Fibroblast of skin of left quadriceps (primary cell): ENCODE results near the gene OR6B3.

Source experiments
- DNase-seq, 2 experiments: peaks; one replicate each; pipeline ENCODE4 v3.0.0-alpha.2; 2013; ENCODE audit warnings: low read depth in 2 of 2

Gene OR6B3

DNA sequence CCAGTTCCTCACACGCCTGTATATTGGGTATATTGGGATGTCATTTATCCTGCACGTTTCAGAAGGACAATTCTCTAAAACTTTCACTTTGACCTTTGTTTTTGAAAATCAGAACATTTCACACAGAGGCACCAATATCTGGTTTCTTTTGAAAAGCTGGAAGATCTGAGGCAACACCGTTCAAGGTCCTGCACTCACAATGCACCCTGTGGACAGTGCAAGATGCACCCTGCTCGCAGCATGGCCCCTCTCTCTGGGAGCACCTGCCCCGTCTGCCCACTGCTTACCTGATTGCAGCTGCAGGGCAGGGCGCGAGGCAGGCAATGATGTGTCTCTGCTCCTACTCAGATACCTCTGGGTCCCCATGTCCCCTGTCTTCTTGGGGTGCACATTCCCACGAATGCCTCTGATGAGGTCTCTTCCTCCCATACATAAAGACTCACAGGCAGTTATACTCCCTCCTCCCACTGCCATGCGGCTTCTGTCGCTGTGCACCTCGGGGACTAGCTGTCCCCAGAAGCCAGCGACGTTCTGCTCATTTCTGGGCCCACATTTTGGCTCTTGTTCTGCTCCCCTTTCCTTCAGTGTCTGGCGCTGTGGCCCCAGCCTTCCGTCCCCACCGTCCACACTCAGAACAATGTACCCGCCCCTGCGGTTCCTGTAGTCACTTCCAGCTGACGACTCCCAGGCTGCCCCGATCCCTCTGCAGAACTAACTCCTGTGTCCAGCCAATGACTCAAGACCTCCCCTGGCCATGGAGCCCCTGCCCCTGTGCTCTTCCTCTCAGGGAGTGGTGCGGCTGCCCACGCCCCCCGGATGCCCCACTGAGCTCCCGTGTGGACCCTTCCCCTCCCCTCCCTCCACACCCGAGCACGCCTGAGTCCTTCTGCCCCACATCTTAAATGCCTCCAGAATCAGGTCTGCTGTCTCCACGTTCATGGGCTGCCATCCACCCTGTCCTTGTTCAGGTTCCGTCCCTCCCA, at the start of gene OR6B3:
OR6B3 (minus strand) TSS at position 349 of the 983 bp plus-strand sequence.
- no peak for DNase-seq

DNA sequence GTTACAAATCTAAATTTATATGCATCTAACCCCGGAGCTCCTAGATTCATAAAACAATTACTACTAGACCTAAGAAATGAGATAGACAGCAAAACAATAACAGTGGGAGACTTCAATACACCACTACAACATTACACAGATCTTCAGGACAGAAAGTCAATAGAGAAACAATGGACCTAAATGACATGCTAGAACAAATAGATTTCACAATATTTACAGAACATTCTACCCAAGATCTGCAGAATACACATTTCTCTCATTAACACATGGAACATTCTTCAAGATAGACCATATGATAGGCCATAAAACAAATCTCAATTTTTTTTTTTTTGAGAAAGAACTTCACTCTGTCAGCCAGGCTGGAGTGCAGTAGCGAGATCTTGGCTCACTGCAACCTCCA, 45.0 kb upstream of the OR6B3 start:
- DNase-seq = no peak

DNA sequence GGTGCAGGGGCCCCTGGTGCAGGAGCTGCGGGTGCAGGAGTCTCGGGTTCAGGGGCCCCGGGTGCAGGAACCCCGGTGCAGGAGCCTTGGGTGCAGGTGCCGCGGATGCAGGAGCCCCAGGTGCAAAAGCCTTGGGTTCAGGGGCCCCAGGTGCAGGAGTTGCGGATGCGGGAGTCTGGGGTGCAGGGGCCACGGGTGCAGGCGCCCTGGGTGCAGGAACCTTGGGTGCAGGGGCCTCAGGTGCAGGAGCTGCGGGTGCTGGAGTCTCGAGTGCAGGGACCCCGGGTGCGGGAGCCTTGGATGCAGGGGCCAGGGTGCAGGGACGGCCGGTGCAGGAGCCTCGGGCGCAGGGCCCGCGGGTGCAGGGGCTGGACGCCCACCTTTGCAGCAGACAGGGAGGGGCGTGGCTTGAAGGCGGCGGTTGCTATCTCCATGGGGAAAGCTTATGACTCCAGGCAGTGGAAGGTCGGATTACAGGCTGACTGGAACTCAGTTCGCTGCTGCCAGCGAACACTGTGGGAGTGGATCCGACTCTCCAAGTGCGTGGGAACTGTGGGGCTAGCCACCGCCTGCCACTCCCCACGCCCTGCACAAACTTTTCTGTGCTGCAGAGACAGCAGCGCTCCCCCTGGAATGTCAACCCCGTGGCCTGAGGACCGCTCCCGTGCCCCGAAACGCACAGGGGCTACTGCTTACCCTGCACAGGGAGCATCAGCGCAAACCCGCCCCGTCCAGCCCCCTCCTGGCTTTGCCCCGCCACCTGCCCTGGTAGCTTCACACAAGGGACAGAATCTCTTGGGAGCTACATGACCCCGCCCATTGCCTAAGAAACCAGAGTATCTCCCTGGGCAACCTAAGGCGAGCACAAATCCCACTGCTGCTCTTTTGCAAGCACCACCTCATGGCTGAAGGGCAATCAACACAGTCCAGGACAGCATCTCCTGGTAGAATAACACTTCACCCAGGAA, 42.5 kb upstream of the OR6B3 start:
- no peak for DNase-seq

DNA sequence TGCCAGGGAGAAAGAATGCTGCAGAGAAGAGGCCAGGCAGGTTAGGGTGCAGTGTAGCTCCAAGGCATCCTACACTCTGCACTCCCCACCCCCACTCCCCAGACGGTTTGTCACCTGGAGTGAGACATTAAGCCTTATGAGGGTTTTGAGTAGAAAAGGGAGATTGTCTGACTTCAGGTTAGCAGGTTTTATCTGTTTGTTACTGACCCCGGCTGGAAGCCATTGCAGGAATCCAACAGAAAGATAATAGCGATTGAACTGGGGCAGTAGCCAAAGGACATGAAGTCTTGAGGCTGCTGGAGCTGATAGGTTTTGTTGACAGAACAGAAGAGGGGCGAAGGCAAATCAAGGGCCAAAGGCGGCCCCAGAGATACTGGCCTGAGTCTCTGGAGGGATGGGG, 36.0 kb upstream of the OR6B3 start:
- DNase-seq = no peak

DNA sequence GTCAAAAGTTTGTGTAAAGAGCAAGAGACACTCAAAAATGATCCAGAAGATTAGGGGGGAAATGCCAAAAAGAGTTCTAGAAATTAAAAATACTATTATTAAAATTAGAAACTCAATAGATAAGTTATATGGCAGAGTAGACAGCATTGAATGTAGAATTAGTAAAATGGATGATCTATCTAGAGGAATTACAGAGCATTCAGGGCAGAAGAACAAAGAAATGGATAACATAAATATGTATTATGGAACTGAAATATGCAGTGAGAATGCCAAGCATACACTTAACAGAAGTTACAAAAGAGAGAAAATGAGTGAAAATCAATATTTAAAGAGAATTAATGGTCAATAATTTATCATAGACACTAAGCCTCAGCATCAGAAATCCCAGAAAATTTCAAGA, 33.2 kb upstream of the OR6B3 start:
- DNase-seq = no peak

DNA sequence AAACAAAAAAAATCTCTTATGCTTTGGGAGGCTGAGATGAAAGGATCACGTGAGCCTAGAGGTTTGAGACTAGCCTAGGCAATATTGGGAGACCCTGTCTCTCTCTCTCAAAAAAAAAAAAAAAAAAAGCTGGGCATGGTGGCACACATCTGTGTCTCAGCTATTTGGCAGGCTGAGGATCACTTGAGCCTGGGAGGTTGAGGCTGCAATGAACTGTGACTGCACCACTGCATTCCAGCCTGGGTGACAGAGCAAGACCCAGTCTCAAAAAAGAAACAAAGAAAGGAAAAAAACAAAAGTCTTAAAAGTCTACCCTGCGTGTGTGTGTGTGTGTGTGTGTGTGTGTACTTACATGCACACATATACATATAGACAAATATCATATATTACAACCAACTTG, 25.3 kb upstream of the OR6B3 start:
- DNase-seq = no peak

DNA sequence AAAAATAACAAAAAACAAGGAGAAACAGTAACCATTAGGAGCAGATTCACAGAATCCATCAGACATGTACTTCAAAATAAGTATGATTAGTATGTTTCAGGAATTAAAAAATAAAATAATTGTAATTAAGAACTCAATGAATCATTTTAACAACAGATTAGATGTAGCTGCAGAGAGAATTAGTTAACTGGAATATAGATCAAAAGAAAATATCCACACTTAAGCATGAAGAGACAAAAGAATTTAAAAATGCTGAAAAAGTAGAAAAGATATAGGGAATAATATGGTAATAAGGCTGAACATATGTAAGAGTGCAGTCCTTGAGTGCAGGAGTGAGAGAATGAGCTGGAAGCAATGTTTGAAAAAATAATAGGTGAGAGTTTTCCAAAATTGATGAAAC, 24.1 kb upstream of the OR6B3 start:
- no peak for DNase-seq

DNA sequence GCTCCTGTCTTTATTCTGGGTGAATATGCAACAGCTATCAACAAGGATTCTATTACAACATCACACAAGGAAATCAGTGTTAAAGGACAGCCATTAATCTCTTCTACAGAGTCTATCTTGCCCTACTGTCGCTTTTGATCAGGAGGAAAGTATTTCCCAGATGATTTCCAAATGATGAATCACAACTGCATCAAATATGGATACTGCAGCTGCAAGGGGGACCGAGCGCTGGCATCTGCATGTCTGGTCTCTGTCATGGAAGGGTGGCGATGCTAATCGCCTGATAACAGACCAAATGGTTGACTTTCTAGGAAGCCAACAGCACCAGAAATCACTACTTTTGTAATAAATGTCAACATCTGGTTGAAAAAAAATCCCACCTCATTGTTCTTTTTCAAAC, 21.2 kb upstream of the OR6B3 start:
- no peak for DNase-seq

DNA sequence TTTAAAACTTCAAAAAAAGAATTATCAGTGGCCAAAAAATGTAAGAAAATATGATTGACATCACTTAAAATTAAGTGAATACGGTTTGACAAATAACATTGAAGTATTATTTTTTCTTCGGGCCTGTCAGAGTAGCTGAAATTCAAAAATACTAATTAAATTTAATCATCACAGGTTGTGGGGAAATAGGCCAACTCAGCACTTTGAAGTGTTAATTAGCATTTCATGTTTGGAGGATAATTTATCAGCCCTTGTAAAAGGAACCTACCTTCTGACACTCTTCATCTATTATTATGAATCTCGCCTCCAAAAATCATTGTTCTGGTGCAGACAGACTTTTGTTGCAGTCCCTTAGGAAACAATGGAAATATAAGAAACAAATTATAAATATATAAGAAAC, 17.6 kb upstream of the OR6B3 start:
- no peak for DNase-seq

DNA sequence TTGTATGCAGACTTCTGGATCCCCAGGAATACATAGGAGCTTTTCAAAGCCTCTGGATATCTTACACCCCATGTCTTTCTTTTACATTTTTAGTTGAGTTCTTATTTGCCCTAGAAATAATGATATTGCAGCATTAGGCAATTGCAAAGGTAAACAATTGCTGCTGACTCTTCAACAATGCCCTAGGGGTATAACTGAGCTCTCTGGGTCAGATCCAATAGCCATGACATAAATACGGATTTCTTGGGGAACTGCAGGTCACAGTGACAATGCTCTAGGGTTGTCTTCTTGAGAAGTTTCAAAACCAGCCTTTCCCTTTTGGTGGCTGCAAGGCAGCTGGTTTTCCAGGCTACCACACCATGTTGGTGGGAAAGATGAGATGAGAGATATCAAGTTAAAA, 16.5 kb upstream of the OR6B3 start:
- no peak for DNase-seq

DNA sequence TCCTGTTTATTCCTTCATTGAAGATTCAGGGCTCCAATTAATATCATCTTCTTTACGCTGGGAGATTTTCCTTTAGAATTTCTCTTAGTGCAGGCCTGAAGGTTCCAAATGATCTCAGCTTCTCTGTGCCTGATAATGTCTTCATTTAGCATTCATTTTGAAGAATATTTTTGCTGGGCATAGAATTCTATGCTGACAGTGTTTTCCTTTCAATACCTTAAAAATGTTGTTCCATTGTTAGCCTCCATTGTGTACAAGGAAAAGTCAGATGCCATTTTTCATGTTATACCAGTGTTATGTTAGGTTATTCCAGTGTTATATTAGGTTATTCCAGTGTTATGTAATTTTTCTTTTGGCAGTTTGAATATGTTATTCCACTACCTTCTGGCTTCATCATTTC, 14.9 kb upstream of the OR6B3 start:
- DNase-seq = no peak

DNA sequence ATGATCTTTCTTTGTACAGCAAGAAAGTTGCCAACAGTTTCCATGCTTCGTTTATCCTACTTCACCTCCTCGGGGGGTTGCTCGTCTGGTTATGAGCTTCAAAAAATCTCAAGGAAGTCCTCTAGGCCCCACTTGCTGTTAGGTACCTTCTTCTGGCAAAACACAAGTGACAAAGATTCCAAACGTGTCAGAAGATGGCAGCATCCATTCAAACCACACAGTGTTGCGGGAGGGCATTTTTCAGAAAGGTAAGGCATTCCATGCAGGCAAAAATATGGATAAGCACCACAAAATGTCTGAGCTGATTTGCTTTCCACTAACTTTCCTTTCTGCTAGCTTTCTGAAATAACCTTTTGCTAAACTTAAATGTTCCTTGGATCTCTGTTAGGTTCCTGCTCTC, 13.2 kb upstream of the OR6B3 start:
- DNase-seq = no peak

DNA sequence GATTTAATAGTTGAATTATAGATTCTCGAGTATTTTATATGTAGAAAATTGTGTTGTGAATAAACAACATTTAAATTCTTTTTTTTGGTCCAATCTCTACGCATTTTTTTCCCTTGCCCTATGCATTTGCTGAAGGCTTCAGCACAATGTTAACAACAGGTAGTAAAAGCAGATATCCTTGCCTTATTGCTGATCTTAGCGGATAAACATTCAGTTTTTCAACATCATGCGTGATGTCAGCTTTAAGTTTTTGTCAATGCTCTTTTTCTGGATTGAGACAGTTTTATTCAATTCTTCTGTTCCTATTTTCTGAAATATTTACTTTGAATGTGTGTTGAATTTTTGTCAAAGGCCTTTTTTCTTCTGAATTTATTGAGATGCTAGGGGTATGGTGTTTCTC, 11.6 kb upstream of the OR6B3 start:
- no peak for DNase-seq

DNA sequence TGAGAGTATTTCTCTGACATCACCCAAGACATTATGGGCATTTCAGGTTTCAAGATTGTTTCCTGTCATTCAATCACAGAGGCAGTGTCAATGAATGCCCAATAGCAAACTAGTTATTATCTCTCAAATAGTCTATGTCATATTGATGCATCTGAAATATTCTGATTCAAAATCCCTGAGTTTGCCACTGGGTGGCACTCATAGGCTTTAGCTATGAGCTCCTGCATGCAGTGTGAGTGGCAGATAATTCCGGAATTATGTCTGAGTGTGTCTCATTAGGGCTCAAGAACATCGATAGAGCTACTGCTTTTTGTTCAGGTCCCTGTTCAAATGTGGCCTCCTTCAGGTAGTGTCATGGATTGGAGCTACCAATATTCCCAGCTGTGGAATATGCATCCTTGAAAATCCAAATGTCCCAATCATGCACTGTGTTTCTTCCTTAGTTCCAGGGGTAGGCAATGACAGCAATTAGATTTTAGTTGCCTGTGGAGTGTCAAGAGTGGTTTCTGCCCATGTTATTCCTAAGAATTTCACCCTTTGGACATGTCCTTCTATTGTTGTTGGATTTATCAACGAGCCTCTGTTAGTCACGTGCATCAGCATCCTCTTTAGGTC, 7.8 kb upstream of the OR6B3 start:
- peak; percentile 8 to 25 for DNase-seq

DNA sequence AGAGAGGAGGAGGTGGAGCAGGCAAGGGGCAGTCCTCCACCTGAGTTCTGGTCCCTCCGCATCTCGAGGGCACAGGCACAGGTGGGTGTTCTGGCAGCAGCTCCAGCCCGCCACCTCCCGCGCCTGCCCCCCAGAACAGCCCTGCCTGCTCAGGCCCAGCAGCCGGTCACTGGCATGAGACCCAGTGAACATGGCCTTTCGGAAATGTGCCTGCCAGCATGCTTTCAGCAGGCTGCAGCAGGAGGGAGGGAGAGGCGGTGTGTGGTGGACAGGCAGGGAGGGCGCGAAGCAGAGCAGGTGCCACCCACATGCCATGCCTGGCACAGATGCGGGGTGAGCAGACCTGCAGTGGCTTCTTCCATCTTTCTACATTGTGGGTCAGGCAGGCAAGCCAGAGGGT, 3.4 kb upstream of the OR6B3 start:
- DNase-seq = no peak

DNA sequence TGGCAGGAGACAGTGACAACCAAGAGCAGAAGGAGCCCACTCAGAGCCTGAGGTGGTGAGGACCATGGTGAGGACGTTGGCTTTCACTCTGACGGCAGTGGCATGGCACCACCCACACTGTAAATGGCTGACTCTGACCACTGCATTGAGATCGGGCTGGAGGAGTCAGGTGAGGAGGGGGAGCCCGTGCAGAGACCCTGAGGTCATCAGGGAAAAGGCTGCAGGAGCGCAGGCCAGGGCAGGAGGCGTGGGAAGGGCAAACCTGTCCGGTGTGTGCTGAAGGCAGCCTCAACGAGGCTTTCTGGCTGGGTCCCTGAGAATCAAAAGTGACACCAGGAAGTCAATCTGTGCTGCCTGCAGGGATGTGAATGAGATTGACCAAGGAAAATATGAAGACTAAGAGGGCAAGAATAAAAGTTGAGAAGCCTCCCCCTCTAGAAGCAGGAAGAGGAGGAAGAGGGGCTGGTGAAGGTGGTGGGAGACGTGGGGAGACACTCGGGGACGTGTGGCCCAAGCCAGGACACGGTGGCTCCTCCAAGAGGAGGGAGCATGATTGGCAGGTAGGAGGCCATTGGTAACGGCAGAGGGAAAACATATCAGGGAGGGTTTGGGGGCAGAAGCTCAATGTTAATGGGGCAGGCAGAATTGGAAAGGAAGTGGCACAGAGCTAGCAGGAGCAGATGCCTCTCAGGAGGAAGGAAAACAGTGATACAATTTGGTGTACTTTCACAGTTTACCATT, 2.0 kb upstream of the OR6B3 start:
- no peak for DNase-seq

DNA sequence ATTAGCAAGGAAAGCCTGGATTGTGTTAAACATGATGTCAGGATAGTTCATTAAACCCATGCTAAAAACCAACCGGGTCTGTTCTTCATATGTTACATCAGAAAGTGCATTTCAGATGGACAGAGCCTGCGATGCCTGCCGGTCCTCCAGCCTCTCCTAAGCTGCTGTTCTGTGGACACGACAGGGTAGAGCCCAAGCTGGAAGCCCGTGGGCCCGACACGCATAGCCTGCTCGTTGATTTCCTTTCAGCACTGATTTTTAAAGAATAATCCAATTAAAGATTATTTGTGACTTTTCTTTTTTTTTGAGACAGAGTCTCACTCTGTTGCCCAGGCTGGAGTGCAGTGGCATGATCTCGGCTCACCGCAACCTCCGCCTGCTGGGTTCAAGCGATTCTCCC, 797 bp downstream of the OR6B3 start:
- DNase-seq = no peak

DNA sequence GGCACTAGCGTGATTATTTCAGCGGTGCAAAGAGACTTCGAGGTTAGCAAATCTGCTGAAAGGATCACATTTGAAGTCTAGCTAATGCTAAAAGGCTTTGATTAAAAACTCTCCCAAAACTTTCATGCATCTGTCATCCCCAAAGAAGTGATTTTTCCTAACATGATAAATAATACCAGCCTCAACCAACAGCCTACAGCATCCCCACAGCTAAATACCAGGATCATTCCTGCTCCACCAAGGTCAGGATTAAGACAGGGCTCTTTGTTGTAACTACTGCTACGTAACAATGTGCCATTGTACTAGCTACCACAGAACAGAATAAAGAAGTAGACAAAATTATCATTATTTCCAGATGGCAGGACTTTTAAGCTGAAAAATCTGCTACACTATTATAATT, 1.6 kb downstream of the OR6B3 start:
- no peak for DNase-seq

DNA sequence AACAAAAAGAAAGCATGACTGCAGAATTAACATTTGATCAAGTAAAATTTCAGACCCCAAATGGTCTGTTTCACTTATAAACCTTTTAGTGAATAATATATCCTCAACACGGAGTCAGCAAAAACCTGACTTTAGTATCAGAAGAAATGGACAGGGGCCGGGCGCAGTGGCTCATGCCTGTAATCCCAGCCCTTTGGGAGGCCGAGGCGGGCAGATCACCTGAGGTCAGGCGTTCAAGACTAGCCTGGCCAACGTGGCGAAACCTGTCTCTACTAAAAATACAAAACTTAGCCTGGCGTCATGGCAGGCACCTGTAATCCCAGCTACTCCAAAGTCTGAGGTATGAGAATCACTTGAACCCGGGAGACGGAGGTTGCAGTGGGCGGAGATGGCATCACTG, 3.0 kb downstream of the OR6B3 start:
- no peak for DNase-seq

DNA sequence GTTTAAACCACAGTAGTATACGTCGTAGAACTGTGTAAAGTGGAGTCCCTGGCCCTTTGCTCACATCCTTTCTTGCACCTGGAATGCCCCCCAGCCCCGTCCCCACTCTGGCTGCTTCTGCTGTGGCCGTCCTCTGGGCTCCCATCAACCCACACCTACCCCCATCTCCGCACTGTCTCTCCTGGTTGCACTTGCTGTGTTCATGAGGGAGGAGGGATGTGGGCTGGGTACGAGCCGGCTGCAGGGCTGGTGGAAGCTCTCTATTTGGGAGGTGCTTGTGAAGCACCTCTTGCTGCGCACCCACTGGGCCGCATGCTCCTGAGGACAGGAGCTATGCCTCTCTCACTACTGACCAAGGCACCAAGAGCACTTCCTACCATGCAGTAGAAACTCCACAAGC, 5.1 kb downstream of the OR6B3 start:
- no peak for DNase-seq

DNA sequence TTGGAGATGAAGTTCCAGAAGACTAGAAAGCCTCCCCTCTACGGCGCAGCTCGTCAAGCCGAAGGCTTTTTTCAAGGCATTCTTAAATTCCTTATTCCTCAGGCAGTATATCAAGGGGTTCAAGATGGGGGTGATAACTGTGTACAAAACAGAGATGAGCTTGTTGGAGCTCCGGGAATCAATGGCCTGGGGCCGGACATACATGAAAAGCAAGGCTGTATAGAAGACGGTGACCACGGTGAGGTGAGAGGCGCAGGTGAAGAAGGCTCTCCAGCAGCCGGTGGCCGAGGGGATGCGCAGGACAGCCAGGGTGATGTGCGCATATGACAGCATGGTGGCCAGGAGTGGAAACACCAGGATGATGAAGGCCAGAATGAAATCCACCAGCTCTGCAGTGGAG, 8.2 kb downstream of the OR6B3 start:
- DNase-seq = no peak
